GM19035 (cell line): Measurements from ENCODE around the gene APIP.

Experiments used
- ATAC-seq: cut with Tn5 transposase; IDR thresholded peaks from one replicate; pipeline ENCODE4 v1.9.1; 2021; ENCODE audit not compliant: unreplicated experiment

The APIP gene

DNA sequence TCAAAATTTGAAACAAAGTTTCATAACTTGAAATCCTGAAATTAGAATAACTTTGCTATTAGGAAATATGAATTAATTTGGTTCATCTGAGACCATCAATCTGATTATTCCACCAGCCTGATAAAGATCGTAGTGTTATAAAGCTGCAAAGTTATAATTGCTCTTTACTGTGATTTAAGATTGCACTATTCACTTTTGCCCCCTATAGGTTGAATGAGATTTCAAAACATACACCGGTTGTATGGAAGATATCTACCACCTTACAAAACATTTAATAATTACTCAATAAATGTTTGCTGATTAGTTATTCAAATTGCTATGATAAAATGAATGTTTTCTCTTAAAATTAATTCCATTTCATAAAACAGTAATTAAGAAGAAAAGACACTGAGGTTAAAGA is 26.1 kb downstream of the APIP start:
- no peak for ATAC-seq

DNA sequence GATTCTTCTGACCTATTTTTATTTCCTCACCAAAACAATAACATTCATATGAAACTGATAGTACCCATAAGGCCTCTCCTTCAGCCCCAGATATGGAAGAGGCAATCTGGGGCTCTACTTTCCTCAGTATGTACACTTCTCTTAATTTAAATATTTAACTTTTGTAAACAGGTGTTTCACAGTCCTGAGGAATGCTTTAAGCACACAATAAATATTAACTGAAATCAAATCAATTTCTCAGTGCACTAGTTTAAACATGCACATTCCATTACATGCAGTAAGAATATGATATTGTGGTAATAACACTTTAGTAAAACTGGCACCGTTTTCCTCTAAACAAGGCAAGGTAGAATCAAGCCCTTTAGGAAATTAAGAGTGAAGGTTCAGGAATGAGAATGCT is 28.9 kb downstream of the APIP start:
- no peak for ATAC-seq

DNA sequence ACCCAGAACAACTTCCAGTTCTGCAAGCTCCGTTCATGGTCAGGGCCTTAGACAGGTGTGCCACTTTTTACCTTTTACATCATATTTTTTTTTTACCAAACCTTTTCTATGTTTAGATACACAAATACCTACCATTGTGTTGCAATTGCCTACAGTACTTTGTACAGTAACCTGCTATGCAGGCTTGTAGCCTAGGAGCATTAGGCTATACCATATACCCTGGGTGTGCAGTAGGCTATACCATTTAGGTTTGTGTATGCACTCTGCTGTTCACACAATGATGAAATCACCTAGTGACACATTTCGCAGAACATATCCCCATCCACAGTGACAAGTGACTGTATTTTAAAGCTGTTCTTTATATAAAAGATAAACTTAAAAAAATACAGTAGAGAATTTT is 29.6 kb downstream of the APIP start:
- no peak for ATAC-seq

- no peak for ATAC-seq
Measured at GRCh38 chr11:34881900-34882299, 34.3 kb downstream of the APIP start.

GRCh38 chr11:34877375-34877975 is 38.7 kb downstream of the APIP start:
- ATAC-seq = no peak

DNA sequence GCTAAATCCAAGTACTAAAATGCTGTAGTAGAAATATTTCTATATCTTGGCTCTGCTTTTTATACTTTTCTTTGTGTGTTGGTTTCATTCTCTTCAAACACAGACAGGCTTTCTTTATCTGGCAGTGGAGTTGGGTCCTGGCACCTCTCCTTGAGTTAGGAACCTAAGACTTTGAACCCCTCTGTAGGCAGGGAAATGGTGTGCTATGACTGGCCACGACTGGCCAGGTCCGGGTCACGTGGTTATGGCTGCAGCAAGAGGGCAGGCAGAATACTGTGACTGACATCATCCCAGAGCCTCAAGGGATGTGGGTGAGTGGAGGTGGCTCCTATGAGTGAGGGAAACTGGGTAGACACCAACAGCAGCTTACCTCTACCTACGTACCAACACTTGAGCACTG is 42.0 kb downstream of the APIP start:
- ATAC-seq = no peak

DNA sequence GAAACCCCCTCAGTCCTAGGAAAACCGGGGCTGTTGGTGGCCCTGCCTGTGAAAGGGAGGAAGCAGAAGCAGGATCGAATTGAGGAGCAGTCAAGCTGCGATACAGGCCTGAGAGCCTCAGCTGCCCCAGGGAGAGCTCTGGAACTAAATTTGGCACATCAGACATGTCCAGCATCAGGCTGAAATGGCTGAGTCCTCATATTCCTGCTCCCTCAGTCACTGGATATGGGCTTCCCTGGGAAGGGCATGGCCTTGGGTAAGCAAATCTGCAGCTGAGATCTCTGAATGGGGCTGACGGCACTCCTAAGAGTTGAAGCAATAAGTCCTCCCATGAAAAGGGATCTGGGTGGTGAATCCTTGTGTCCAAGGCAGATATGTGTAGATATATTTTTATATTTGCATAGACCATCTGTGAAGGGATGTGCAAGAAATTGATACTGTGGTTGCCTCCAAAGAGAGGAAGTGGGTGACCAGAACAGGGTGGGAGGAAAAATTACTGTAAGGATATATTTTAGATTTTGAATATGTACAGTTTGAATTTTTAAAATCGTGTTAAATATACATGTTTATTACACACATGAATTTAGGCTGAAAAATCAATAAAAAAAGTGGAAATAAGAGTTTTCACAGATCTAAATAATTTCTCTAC is 45.5 kb downstream of the APIP start:
- no peak for ATAC-seq

GRCh38 chr11:34869425-34869824 is 46.8 kb downstream of the APIP start:
- no peak for ATAC-seq

DNA sequence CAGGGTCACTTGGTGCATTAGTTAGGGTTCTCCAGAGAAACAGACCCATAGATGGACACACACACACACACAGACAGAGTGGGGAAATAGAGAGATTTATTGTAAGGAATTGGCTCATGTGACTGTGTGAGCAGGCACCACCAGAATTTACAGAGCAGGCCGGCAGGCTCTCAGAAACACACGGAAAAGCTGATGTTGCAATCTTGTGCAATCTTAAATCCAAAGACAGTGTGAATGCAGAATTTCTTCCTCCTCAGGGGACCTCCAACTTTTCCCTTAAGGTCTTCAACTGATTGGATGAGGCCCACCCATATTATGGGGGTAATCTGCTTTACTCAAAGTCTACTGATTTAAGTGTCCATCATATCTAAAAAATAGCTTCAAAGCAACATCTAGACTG is 49.8 kb downstream of the APIP start:
- ATAC-seq = no peak

DNA sequence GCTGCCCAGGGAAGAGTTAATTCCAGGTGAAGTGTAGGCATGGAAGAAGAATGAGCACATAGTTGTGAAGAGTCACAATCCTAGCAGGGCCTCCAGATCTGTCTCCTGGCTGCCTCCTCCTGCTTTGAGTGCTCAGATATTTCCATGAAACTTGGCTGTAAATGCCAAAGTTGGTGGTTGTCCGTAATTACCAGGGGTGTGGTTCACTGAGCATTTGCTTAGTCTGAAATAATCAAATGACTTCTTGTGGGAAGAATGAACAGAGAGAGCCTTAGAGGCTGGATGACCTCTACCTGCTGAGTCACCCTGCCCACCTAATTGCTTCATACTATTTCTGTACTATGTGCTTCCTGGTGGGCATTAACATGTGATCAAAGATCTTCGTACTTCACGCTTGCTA is 50.9 kb downstream of the APIP start:
- no peak for ATAC-seq

GRCh38 chr11:34864424-34864823 is 51.8 kb downstream of the APIP start:
- no peak for ATAC-seq

DNA sequence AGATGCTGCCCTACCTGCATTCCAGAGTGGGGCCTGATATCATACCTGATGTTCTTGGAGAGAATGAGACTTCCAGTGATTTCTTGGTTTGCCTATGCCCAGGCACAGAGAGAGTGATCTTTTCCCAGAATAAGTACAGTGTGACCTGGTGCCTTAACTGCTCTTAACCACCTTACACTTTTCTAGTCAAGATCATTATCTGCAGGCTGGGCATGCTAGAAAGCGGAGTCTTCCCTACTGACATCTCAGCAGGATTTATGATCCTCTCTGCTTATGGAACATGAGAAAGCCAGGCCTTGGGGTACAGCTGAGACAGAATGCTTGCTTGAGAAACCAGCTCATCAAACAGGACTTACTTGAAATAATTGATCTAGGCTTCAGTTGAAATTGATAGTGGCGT is 53.1 kb downstream of the APIP start:
- no peak for ATAC-seq

GRCh38 chr11:34860518-34860917 is 55.7 kb downstream of the APIP start:
- ATAC-seq = no peak

DNA sequence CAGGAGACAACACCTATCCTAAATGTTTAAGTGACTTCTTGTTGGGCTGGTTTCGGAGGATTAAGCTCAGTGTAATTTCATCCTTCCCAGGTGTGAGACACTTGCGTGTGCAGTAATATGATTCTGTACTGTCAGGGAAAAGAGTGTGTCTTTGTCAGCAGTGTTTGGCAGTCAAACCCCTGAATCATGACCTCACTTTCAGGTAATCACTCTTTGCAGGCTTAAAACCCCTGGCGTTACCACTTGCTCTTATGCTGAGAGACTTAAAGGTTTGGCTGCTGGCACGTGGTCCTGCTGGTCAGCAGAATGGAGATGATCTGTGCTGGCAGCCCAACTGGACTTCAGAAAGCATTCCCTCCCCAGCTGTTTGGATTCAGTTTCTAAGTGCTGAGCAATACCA is 56.1 kb downstream of the APIP start:
- ATAC-seq = no peak

DNA sequence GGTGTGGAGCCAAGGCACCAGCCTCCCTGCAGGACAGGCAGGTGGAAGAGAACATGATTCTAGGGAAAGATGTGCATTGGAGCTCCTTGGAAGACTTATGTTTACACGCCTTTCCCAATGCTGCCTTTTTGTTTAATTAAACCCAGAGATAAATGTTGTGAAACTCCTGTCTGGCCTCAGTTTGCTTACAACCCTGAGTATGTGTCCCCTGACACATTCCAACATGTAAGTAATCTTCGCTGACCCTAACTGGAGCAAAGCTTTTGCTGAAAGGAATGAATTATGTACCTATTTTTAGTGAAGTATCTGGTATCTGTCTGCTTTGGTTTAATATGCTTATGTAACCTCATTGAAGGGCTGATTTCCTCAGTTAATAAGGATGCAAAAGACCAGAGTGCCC is 56.7 kb downstream of the APIP start:
- no peak for ATAC-seq

DNA sequence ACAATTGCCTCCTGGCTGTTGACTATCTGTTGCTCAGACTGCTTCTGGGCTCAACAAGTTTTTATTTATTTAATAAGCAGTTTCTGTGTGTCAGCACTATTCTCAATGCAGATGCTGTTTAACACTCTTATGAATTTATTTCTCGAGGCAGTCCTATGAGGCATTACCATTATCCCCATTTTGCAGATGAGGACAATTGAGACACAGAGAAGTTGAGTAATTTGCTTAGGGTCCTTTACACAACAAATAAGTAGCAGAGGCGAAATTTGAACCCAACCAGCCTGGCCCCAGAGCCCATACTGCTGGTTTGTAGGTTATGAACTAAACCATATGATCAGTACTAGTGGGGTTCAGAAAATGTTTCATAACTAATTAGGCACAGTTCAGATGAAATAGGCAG is 58.7 kb downstream of the APIP start:
- ATAC-seq = no peak

DNA sequence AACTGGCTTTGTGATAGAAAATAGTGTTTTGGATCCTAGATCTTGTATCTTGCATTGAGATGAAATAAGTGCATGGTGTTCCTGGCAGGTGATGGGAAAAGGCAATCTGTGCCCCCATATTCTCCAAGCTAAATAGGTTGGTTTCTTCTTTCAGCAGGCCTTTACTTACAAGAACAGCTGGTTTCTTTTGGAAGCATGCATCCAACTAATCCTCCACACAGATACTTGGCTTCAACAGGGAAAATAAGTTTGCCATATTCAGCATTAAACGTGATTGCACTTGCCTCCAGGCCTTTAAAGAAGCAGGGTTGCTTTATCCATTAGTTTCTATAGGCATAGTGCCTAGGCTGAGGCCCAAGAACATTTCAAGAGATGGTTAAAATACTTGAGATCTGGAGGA is 59.9 kb downstream of the APIP start:
- ATAC-seq = no peak

GRCh38 chr11:34855754-34856095 is 60.5 kb downstream of the APIP start:
- no peak for ATAC-seq

GRCh38 chr11:34855021-34855753 is 61.0 kb downstream of the APIP start:
- no peak for ATAC-seq

DNA sequence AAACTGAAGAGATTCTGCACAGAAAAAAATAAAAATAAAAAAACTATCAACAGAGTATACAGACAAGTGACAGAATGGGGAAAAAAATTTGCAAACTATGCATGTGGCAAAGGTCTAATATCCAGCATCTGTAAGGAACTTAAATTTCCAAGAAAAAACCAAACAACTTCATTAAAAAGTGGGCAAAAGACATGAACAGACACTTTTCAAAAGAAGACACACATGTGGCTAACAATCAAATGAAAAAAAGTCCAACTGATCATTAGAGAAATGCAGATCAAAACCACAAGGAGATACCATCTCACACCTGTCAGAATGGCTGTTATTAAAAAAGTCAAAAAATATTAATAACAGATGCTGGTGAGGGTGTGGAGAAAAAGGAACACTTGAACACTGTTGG is 64.3 kb downstream of the APIP start:
- ATAC-seq = no peak

DNA sequence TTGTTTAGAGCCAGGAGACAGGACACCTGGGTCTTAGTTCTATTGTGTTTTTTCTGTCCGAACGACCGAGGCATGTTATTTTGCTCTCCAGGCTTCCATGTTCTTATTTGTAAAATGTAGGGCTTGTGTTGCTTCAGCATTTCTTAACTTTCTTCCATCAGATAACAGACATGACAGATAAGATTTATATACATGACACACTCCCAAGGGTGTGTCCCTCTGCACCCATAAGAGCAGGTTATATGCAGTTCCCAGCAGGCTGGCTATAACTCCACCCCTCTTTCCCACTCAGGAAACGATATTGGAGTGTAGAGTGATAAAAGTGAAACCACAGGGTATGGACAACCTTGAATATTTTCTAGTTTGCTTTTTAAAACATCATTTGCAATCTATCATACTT is 65.8 kb downstream of the APIP start:
- no peak for ATAC-seq

DNA sequence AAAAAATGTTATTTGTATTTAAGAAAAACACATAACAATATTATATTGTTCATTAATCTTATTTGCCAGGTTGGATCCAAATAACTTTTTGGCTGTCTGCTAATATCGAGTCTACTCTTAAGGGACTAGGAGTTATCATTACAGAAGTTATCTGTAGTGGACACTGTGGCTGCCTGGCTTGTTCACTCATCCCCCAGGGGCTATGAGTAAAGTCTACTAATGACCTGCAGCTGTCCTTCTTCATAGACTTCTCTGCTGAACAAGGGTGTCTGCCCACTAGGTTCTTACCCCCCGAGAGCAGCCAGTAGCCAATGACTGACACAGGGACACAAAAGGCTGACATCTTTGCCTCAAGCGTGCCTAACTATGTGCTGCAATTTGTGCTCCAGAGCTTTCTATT is 69.7 kb downstream of the APIP start:
- no peak for ATAC-seq
